Breast epithelium (tissue), 3 donors: ENCODE results near the gene ZNF133.
"Not testable (repeated sequence)": the region's sequence is repeated elsewhere in the genome, so short reads cannot be mapped to it uniquely, and the experiment has no call there.

Source experiments
- POLR2AphosphoS5 ChIP-seq, 3 donors: sonication (generic); formaldehyde crosslinking; IDR thresholded peaks; one replicate each; pipeline ENCODE4 v1.6.1; 2017; ENCODE audit warnings: antibody characterized with exemption in 3 of 3
- TF ChIP-seq, protein P1 (sequence below), 3 donors: fragments of 450-650 bp; IDR thresholded peaks; one replicate each; pipeline ENCODE4 v1.5.1; 2016 to 2017; ENCODE audit warnings: antibody characterized with exemption in 3 of 3, mild to moderate bottlenecking in 3 of 3, moderate library complexity in 3 of 3

DNA sequence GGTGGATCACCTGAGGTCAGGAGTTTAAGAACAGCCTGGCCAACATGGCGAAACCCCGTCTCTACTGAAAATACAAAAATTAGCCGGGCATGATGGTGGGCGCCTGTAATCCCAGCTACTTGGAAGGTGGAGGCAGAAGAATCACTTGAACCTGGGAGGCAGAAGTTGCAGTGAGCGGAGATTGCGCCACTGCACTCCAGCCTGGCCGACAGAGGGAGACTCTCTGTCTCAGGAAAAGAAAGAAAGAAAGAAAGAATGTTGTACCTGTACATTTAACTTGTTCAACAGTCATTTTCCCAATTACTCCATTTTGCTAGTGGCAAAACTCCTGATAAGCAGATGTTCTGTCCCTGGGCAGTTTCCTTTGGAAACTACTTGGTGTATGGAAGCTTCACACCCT, 12.4 kb upstream of the ZNF133 start:
- TF ChIP-seq, protein P1, sequence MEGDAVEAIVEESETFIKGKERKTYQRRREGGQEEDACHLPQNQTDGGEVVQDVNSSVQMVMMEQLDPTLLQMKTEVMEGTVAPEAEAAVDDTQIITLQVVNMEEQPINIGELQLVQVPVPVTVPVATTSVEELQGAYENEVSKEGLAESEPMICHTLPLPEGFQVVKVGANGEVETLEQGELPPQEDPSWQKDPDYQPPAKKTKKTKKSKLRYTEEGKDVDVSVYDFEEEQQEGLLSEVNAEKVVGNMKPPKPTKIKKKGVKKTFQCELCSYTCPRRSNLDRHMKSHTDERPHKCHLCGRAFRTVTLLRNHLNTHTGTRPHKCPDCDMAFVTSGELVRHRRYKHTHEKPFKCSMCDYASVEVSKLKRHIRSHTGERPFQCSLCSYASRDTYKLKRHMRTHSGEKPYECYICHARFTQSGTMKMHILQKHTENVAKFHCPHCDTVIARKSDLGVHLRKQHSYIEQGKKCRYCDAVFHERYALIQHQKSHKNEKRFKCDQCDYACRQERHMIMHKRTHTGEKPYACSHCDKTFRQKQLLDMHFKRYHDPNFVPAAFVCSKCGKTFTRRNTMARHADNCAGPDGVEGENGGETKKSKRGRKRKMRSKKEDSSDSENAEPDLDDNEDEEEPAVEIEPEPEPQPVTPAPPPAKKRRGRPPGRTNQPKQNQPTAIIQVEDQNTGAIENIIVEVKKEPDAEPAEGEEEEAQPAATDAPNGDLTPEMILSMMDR (IDR thresholded peaks at IDR 0.05), result not testable (repeated sequence)
- TF ChIP-seq POLR2AphosphoS5 (IDR thresholded peaks at IDR 0.05), result not testable (repeated sequence)
